Activated T-cell treated with anti-CD3 and anti-CD28 coated beads, Interleukin-2, amount 50 U/mL, for 72 hours (primary cell): ENCODE results near the gene DNAJA1. TPM values are rescaled to one million over a fixed set of nuclear protein-coding genes. Genes with fewer than 3 reads are reported as not detected.
"Not testable (repeated sequence)": the region's sequence is repeated elsewhere in the genome, so short reads cannot be mapped to it uniquely, and the experiment has no call there.

Experiments used
- ATAC-seq, 2 donors: fragments of 150-1000 bp; cut with Tn5 transposase; replicated peaks in 1 of 2; 2 replicates each; pipeline ENCODE4 v1.10.0; 2021; ENCODE audit warnings: moderate library complexity in 2 of 2, mild to moderate bottlenecking in 1 of 2
- DNase-seq, 2 donors: peaks; one replicate each; pipeline ENCODE4 v3.0.0; 2021 to 2022; ENCODE audit warnings: mixed read lengths in 1 of 2
- H3K27ac Mint-ChIP-seq: one replicate; pipeline ENCODE4 v1.8.0; 2022; ENCODE audit warnings: mild to moderate bottlenecking, moderate library complexity, mixed read lengths
- H3K27me3 Mint-ChIP-seq: one replicate; pipeline ENCODE4 v1.8.0; 2022; ENCODE audit warnings: low read depth, mixed read lengths
- H3K36me3 Mint-ChIP-seq, 2 donors: one replicate each; pipeline ENCODE4 v1.8.0; 2022; ENCODE audit warnings: mixed read lengths in 2 of 2, mild to moderate bottlenecking in 1 of 2; ENCODE audit not compliant: insufficient read depth in 2 of 2
- H3K4me1 Mint-ChIP-seq: one replicate; pipeline ENCODE4 v1.8.0; 2022; ENCODE audit warnings: low read depth, mixed read lengths
- H3K4me3 Mint-ChIP-seq, 2 donors: one replicate each; pipeline ENCODE4 v1.8.0; 2022; ENCODE audit warnings: mild to moderate bottlenecking in 2 of 2, mixed read lengths in 2 of 2, moderate library complexity in 2 of 2
- H3K9me3 Mint-ChIP-seq, 2 donors: one replicate each; pipeline ENCODE4 v1.8.0; 2022; ENCODE audit warnings: mixed read lengths in 2 of 2
- total RNA-seq, 2 donors: library from RNA; stranded (reverse); gene quantifications; one replicate each; pipeline ENCODE4 v1.2.3, GENCODE V29; 2022

DNAJA1 gene
- total RNA-seq, 2 donors from 2014 or later: 108 to 112 TPM

DNA sequence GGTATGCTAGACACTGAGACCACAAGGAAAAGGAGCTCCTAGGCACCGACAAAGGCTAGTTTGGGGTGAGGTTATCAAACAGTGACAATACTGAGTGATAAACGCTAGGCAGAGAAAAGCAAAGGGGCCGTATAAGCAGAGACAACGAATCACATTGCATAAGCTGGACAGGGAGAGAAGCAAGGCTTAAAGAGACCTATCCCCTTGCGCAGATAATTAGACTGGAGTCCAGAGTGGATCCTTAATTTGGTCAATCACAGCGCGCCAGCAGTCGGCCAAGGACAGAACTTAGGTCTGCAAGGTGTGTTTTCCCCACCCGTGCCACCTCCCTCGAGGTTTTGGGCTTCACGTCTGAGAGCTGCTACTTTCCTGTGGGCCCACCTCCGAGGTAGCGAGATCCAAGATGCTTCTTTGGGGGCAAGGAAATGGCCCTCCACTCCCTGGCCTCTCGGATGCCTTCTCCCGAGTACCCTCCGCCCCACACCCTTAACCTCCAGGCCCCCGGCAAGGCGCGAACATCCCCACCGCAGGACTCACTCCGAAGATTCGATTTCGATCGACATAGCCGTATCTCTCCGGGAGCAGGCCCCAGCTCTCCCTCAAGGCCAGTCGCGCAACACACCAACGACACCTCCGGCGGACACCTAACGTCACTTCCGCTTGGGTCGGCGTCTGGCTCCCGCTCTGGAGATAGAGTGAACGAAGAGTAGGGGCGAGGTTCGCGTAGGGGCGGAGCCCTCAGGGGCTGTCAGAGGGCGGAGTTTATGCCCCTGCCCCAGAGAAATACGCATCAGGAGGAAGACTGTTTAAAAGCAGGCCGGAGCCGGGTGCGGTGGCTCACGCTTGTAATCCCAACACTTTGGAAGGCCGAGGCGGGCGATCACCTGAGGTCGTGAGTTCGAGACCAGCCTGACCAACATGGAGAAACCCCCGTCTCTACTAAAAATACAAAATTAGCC lies 51.3 kb downstream of the DNAJA1 start, which contains the start of gene SMU1:
TSS of gene SMU1 (minus strand) at position 629 of the 959 bp plus-strand sequence. CDS start at position 563, 66 bp downstream.
- peak; percentile 96 to 97 for DNase-seq
- peaks cover 68% of the 10 kb centered on the region for H3K4me1 Mint-ChIP-seq
- H3K9me3 Mint-ChIP-seq: no peaks in the 10 kb centered on the region
- ATAC-seq: peak; percentile 95 to 96
- peak within 1 kb of the TSS; percentile 97 to 99 for H3K4me3 Mint-ChIP-seq
- peak within 1 kb of the TSS; percentile 97 for H3K27ac Mint-ChIP-seq
- H3K27me3 Mint-ChIP-seq: no peaks in the 10 kb centered on the region
- H3K36me3 Mint-ChIP-seq: peaks cover 5 to 19% of the 10 kb centered on the region in 2 donors

DNA sequence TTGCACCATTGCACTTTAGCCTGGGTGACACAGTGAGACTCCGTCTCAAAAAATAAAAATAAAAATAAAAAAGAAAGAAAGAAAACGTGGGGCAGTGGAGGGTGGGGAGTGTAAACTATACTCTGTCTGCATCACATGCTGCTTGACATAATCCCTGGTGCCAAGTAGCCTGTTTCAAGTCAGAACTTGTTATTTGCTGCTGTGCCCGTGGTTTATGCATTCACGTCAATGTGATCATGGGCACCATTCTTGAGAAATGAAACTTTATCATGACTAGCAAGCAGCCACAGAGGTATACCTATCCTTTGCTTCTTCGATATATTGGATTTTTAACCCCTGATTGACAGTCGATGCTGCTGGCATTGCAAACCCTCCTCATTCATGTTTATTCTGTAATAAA lies 55.5 kb downstream of the DNAJA1 start:
- ATAC-seq: peak; percentile 34 to 57
- H3K9me3 Mint-ChIP-seq: no peaks in the 10 kb centered on the region
- H3K36me3 Mint-ChIP-seq: peaks cover 1 to 3% of the 10 kb centered on the region in 2 donors
- H3K27me3 Mint-ChIP-seq: no peaks in the 10 kb centered on the region
- peak; percentile 40 to 62 for DNase-seq
- peaks cover 38% of the 10 kb centered on the region for H3K4me1 Mint-ChIP-seq
- H3K27ac Mint-ChIP-seq: no peak overlapping the region
- H3K4me3 Mint-ChIP-seq: no peak overlapping the region

- Mint-ChIP-seq H3K27ac (no peak overlapping the region), H3K27me3 (no peaks in the 10 kb centered on the region), H3K4me1 (peaks cover 32% of the 10 kb centered on the region), H3K4me3 (no peak overlapping the region), H3K36me3 (peaks cover 1 to 3% of the 10 kb centered on the region in 2 donors), H3K9me3 (no peaks in the 10 kb centered on the region)
- DNase-seq (peak; percentile 73 to 76), ATAC-seq (peak; percentile 55 to 58)
These were observed 56.2 kb downstream of the DNAJA1 start for GRCh38 chr9:33081128-33081851.

GRCh38 chr9:33082128-33082527 lies 57.1 kb downstream of the DNAJA1 start:
- DNase-seq (peak in 1 of 2 donors; percentile 15), ATAC-seq (no peak)
- Mint-ChIP-seq H3K9me3 (no peaks in the 10 kb centered on the region), H3K27ac (no peak overlapping the region), H3K36me3 (no peaks in the 10 kb centered on the region), H3K4me1 (peaks cover 24% of the 10 kb centered on the region), H3K27me3 (no peaks in the 10 kb centered on the region), H3K4me3 (peak overlapping the region; percentile 71 to 75)

- Mint-ChIP-seq H3K27ac (no peak overlapping the region), H3K27me3 (no peaks in the 10 kb centered on the region), H3K9me3 (no peaks in the 10 kb centered on the region), H3K36me3 (no peaks in the 10 kb centered on the region), H3K4me1 (peaks cover 18% of the 10 kb centered on the region), H3K4me3 (peak overlapping the region; percentile 71 to 75)
- peak; percentile 26 to 33 for DNase-seq
- ATAC-seq: peak; percentile 37 to 45
These were observed 57.7 kb downstream of the DNAJA1 start for GRCh38 chr9:33082538-33083326.

- not testable (repeated sequence) for ATAC-seq, H3K27ac Mint-ChIP-seq, H3K4me3 Mint-ChIP-seq, H3K27me3 Mint-ChIP-seq, H3K36me3 Mint-ChIP-seq, H3K4me1 Mint-ChIP-seq, DNase-seq, H3K9me3 Mint-ChIP-seq
These were observed 60.6 kb downstream of the DNAJA1 start for GRCh38 chr9:33085672-33086071.

Other genes starting within 250 kb of the DNAJA1 start
- gene TMEM215, start 241.7 kb upstream of the DNAJA1 start, total RNA-seq: not detected
- 10 to 100 TPM; 45.1 to 54.6 TPM for gene APTX, start 23.6 kb upstream of the DNAJA1 start, total RNA-seq
- 10 to 100 TPM; 23.4 to 27.6 TPM for gene SMU1, start 51.4 kb downstream of the DNAJA1 start, total RNA-seq
- 10 to 100 TPM; 72.2 to 91.9 TPM for gene B4GALT1, start 142.1 kb downstream of the DNAJA1 start, total RNA-seq
- gene SPINK4, start 214.9 kb downstream of the DNAJA1 start, total RNA-seq: not detected
- gene BAG1, start 239.4 kb downstream of the DNAJA1 start, total RNA-seq: 10 to 100 TPM; 52.5 to 60.3 TPM
- 100 to 1,000 TPM in 1 of 2 donors, 10 to 100 TPM in 1; 76.5 to 112 TPM for gene CHMP5, start 239.8 kb downstream of the DNAJA1 start, total RNA-seq